ENCODE data around the gene CFAP97D2. TPM values are rescaled to one million over a fixed set of nuclear protein-coding genes. Genes with fewer than 3 reads are reported as not detected.

Gene CFAP97D2
- total and polyA plus RNA-seq, 12 donors: not detected

DNA sequence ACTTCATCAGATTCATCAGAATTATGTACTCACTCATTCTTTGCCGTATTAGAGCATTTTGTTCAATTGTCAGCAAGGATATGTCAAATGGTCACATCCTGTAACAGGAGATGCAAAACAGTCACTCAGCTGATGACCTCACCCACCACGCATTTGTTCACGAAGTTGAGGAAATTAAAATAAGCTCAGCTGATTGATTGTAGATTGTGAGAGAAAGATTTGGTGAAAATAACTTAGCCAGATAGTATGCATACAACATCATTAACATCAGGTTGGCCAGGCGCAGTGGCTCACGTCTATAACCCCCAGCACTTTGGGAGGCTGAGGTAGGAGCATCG, 33.1 kb downstream of the CFAP97D2 start:
- intact Hi-C loops (cut with DNase I): no loop called here
- H3K36me3 ChIP-seq: no peaks in the 10 kb centered on the region
- no peak for DNase-seq
- no peak overlapping the region for H3K4me3 ChIP-seq
- no peak for ATAC-seq
- TF ChIP-seq, protein P1, sequence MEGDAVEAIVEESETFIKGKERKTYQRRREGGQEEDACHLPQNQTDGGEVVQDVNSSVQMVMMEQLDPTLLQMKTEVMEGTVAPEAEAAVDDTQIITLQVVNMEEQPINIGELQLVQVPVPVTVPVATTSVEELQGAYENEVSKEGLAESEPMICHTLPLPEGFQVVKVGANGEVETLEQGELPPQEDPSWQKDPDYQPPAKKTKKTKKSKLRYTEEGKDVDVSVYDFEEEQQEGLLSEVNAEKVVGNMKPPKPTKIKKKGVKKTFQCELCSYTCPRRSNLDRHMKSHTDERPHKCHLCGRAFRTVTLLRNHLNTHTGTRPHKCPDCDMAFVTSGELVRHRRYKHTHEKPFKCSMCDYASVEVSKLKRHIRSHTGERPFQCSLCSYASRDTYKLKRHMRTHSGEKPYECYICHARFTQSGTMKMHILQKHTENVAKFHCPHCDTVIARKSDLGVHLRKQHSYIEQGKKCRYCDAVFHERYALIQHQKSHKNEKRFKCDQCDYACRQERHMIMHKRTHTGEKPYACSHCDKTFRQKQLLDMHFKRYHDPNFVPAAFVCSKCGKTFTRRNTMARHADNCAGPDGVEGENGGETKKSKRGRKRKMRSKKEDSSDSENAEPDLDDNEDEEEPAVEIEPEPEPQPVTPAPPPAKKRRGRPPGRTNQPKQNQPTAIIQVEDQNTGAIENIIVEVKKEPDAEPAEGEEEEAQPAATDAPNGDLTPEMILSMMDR (IDR thresholded peaks at IDR 0.05): no peak
- peaks cover 0 to 7% (median 0%) of the 10 kb centered on the region in 11 donors for H3K9me3 ChIP-seq
- H3K27ac ChIP-seq: no peak overlapping the region
- WGBS, 2 donors: 59 to 67% methylated on average over 6 of the region's 6 CpGs
- H3K4me1 ChIP-seq: no peaks in the 10 kb centered on the region
- H3K27me3 ChIP-seq: peaks cover 0 to 25% (median 12%) of the 10 kb centered on the region in 7 donors

DNA sequence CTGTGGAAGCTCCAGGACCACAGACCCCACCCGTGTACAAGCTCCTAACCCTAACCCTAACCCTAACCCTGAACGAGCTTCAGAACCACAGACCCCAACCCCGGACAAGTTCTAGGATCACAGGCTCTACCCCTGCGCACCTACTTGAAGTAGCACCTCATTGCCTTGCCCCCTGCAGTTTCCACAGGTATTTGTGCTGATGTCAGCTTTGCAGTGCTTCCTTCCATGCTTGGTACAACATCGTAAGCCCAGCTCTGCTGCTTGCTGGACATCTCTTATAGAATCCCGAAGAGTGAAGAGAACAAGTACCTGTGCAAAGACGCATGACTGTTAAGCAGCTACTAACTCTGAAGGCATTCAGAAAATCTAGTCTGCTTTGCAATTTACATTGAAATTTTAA, 34.9 kb downstream of the CFAP97D2 start:
- intact Hi-C loops (cut with DNase I): no loop called here
- H3K27me3 ChIP-seq: peaks cover 0 to 25% (median 12%) of the 10 kb centered on the region in 7 donors
- TF ChIP-seq, protein P1 (IDR thresholded peaks at IDR 0.05): no peak
- ATAC-seq (no peak), DNase-seq (no peak)
- H3K36me3 ChIP-seq: no peaks in the 10 kb centered on the region
- no peak overlapping the region for H3K4me3 ChIP-seq
- no peak overlapping the region for H3K27ac ChIP-seq
- WGBS, 2 donors: 92 to 94% methylated on average over 7 of the region's 7 CpGs
- H3K4me1 ChIP-seq: no peaks in the 10 kb centered on the region
- H3K9me3 ChIP-seq: no peaks in the 10 kb centered on the region

DNA sequence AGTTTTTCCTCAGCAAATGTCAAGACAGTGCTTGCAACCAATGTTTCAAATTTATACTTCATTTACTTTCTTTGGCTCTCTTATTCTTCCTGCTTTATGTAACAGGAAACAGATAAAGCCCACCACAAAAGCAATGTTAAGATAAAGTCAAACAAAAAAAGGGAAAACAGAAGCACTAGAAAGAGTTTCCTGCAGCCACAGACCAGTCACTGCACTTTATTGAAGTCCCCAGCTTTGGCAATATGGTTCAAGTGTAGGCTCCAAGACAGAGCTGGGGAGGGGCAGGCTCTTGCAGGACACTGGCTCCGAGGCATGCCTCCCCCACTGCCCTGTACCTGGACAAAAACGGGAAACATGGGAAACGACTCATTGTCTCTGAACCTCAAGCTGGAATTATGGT, 40.3 kb downstream of the CFAP97D2 start:
- Histone ChIP-seq H3K27ac (no peak overlapping the region), H3K4me3 (no peak overlapping the region), H3K9me3 (no peaks in the 10 kb centered on the region), H3K4me1 (peaks cover 0 to 20% (median 0%) of the 10 kb centered on the region in 9 donors), H3K27me3 (peaks cover 0 to 8% (median 0%) of the 10 kb centered on the region in 7 donors), H3K36me3 (no peaks in the 10 kb centered on the region)
- TF ChIP-seq, protein P1 (IDR thresholded peaks at IDR 0.05): no peak
- DNase-seq (no peak), ATAC-seq (no peak)
- intact Hi-C loops (cut with DNase I): no loop called here
- whole genome bisulfite sequencing, 2 donors: 35 to 44% methylated on average over 3 of the region's 3 CpGs

DNA sequence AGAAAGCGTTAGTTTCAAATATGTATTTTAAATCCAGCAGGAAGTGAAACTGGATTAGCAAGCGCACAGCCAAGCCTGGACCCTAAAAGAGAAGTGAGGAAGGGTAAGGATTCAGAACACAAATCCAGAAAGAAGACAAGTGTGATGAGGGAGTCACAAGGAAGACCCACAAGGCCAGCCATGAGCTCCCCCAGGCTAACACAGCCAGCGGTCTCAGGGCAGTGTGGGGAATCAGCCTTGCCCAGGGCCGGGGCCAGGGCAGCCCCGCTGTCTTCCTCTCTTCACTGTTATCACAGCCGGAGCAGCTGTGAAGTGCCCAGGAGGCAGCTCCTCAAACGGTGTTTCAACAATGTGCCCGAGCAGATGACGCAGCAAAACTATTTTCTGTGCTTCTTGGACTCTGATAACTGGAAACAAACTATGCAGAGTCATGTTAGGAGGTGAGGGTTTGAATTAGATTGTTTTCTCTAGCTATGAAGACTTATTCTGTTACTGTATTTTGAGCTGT, 43.5 kb downstream of the CFAP97D2 start:
- no peaks in the 10 kb centered on the region for H3K36me3 ChIP-seq
- intact Hi-C loops (cut with DNase I): no loop called here
- TF ChIP-seq, protein P1 (IDR thresholded peaks at IDR 0.05): no peak
- DNase-seq (peak in 1 of 2 donors; percentile 24), ATAC-seq (peak in 6 of 8 donors; percentile 22 to 61 (median 40))
- no peaks in the 10 kb centered on the region for H3K9me3 ChIP-seq
- peaks cover 0 to 7% (median 0%) of the 10 kb centered on the region in 7 donors for H3K27me3 ChIP-seq
- peaks cover 0 to 31% (median 0%) of the 10 kb centered on the region in 9 donors for H3K4me1 ChIP-seq
- peak overlapping the region in 2 of 10 donors; percentile 48 to 65 for H3K27ac ChIP-seq
- 30 to 36% methylated on average over 9 of the region's 9 CpGs for WGBS, 2 donors
- no peak overlapping the region for H3K4me3 ChIP-seq
